CD14-positive monocyte (primary cell): ENCODE data around the gene ZFHX2. TPM values are rescaled to one million over a fixed set of nuclear protein-coding genes. Genes with fewer than 3 reads are reported as not detected.

Experiments
- DNase-seq, 3 donors: peaks; one replicate each; pipeline ENCODE4 v3.0.0-alpha.2; 2011 to 2022
- H2AFZ ChIP-seq: 2 replicates; pipeline ENCODE4 v1.6.0; 2012; ENCODE audit warnings: mild to moderate bottlenecking, low read depth, low read length, inconsistent platforms; ENCODE audit not compliant: insufficient read depth, poor library complexity, severe bottlenecking
- H3K27ac ChIP-seq, 2 donors: 1 replicate in 1 of 2; 2 replicates in 1 of 2; pipeline ENCODE4 v1.5.1; 2012 to 2013; ENCODE audit warnings: low read length in 2 of 2, control low read depth in 1 of 2, inconsistent platforms in 1 of 2, low read depth in 1 of 2, mild to moderate bottlenecking in 1 of 2
- H3K27me3 ChIP-seq, 2 donors: one replicate each; pipeline versions ENCODE4 v1.6.0 to v1.6.1; 2011 to 2013; ENCODE audit warnings: low read length in 2 of 2; ENCODE audit not compliant: control insufficient read depth in 2 of 2, insufficient read depth in 2 of 2
- H3K36me3 ChIP-seq, 2 donors: replicated peaks in 1 of 2; 1 replicate in 1 of 2; 2 replicates in 1 of 2; pipeline versions ENCODE4 v1.5.1 to v1.6.1; 2012 to 2013; ENCODE audit warnings: low read length in 2 of 2, control low read depth in 1 of 2, inconsistent platforms in 1 of 2, mild to moderate bottlenecking in 1 of 2; ENCODE audit not compliant: insufficient read depth in 2 of 2, control insufficient read depth in 1 of 2
- H3K4me1 ChIP-seq, 2 donors: 1 replicate in 1 of 2; 2 replicates in 1 of 2; pipeline versions ENCODE4 v1.5.1 to v1.6.1; 2012 to 2013; ENCODE audit warnings: low read length in 2 of 2, control low read depth in 1 of 2, inconsistent platforms in 1 of 2, mild to moderate bottlenecking in 1 of 2, moderate library complexity in 1 of 2; ENCODE audit not compliant: insufficient read depth in 2 of 2, control insufficient read depth in 1 of 2
- H3K4me2 ChIP-seq: replicated peaks from 2 replicates; pipeline ENCODE3; 2012; ENCODE audit warnings: low read length, moderate library complexity, mild to moderate bottlenecking; ENCODE audit not compliant: poor library complexity, severe bottlenecking; ENCODE audit errors: extremely low read depth
- H3K4me3 ChIP-seq, 3 experiments: fragments of 200-600 bp in 1 of 3; sonication (generic) in 1 of 3; replicated peaks in 1 of 3; 1 replicate in 2 of 3; 2 replicates in 1 of 3; pipeline ENCODE4 v1.5.1; 2011 to 2013; ENCODE audit warnings: low read length in 3 of 3, mild to moderate bottlenecking in 3 of 3, control low read depth in 2 of 3, low read depth in 2 of 3, inconsistent platforms in 1 of 3, moderate library complexity in 1 of 3
- H3K79me2 ChIP-seq: 2 replicates; pipeline ENCODE4 v1.6.0; 2012; ENCODE audit warnings: mild to moderate bottlenecking, control low read depth, inconsistent platforms, low read length, moderate library complexity; ENCODE audit not compliant: insufficient read depth
- H3K9ac ChIP-seq: 2 replicates; pipeline ENCODE4 v1.6.0; 2017; ENCODE audit warnings: low read length, mild to moderate bottlenecking; ENCODE audit not compliant: insufficient read depth, poor library complexity, severe bottlenecking
- H3K9me3 ChIP-seq, 2 donors: replicated peaks in 1 of 2; 1 replicate in 1 of 2; 2 replicates in 1 of 2; pipeline versions ENCODE4 v1.5.1 to v1.6.1; 2012 to 2013; ENCODE audit warnings: low read length in 2 of 2, control low read depth in 1 of 2; ENCODE audit not compliant: control insufficient read depth in 1 of 2, insufficient read depth in 1 of 2
- H4K20me1 ChIP-seq: 2 replicates; pipeline ENCODE4 v1.6.0; 2012; ENCODE audit warnings: mild to moderate bottlenecking, low read length, control low read depth, moderate library complexity; ENCODE audit not compliant: insufficient read depth
- H3K27ac Mint-ChIP-seq, 7 donors: one replicate each; pipeline ENCODE4 v1.8.0; 2020; ENCODE audit warnings: mild to moderate bottlenecking in 7 of 7, mixed read lengths in 7 of 7, moderate library complexity in 6 of 7, inconsistent platforms in 2 of 7
- H3K27me3 Mint-ChIP-seq, 3 donors: one replicate each; pipeline ENCODE4 v1.8.0; 2021 to 2022; ENCODE audit warnings: low read depth in 3 of 3, mild to moderate bottlenecking in 3 of 3, mixed read lengths in 3 of 3, moderate library complexity in 3 of 3, inconsistent platforms in 1 of 3
- H3K36me3 Mint-ChIP-seq, 2 donors: one replicate each; pipeline ENCODE4 v1.8.0; 2020; ENCODE audit warnings: mixed read lengths in 2 of 2, inconsistent platforms in 1 of 2, mild to moderate bottlenecking in 1 of 2
- H3K4me1 Mint-ChIP-seq: one replicate; pipeline ENCODE4 v1.8.0; 2020; ENCODE audit warnings: mild to moderate bottlenecking, mixed read lengths
- H3K4me3 Mint-ChIP-seq, 2 donors: one replicate each; pipeline ENCODE4 v1.8.0; 2020; ENCODE audit warnings: mild to moderate bottlenecking in 2 of 2, mixed read lengths in 2 of 2, moderate library complexity in 1 of 2
- H3K9me3 Mint-ChIP-seq, 7 donors: one replicate each; pipeline ENCODE4 v1.8.0; 2020 to 2022; ENCODE audit warnings: mixed read lengths in 7 of 7, mild to moderate bottlenecking in 6 of 7, moderate library complexity in 6 of 7, inconsistent platforms in 2 of 7
- WGBS: methylation state at CpG from one replicate; pipeline ENCODE4 v1.1.5; 2013; ENCODE audit warnings: missing lambda C conversion rate; ENCODE audit not compliant: insufficient coverage; 5-methylcytosine and 5-hydroxymethylcytosine counted together
- intact Hi-C, 2 donors: fragments of 100-400 bp; cut with micrococcal nuclease; formaldehyde crosslinking; loops; one replicate each; pipeline versions ENCODE4 v1.15.0 to v1.15.1; 2023
- polyA plus RNA-seq, 3 donors: library from polyadenylated mRNA; depleted of rRNA in 1 of 3; unstranded in 2 of 3; stranded (reverse) in 1 of 3; fragments of 300-500 nt in 2 of 3; fragments of >200 nt in 1 of 3; fragmentation: Illumina TruSeq in 2 of 3; gene quantifications; 1 replicate in 2 of 3; 2 replicates in 1 of 3; pipeline ENCODE4 v1.2.3, GENCODE V29; 2012 to 2021
- TF ChIP-seq, protein P1 (sequence below): fragments of 200-600 bp; IDR thresholded peaks from one replicate; pipeline ENCODE4 v1.8.0; 2022; ENCODE audit warnings: antibody characterized with exemption, mild to moderate bottlenecking

ZFHX2 gene
- polyA plus RNA-seq, 3 donors = 0.01 to 0.07 TPM; not detected in 1

DNA sequence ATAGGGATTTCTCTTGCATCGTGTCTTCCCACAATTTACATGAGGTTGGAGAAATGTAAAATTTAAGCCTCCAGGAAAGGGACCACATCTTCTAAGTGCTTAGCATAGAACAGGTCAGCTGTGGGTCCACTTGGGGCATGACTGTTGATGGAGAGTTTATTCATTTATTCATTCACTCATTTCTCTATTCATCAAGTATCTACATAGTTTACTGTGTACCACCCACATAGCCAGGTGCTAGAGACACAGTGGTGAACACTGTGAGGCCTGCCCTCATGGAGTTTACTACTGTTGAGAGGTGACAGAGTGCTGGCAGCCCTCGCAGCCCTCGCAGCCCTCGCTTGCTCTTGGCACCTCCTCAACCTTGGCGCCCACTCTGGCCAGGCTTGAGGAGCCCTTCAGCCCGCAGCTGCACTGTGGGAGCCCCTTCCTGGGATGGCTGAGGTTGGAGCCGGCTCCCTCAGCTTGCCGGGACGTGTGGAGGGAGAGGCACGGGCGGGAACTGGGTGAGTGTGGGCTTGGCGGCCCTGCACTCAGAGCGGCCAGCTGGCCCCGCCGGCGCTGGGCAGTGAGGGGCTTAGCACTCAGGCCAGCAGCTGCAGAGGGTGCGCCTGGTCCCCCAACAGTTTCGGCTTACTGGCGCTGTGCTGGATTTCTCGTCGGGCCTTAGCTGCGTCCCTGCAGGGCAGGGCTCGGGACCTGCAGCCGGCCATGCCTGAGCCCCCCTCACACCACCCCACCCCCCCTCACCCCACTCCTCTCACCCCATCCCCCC is 28.8 kb upstream of the ZFHX2 start:
- no peak overlapping the region for H3K9ac ChIP-seq
- no peak overlapping the region for H3K4me2 ChIP-seq
- DNase-seq = no peak
- H3K79me2 ChIP-seq = no peaks in the 10 kb centered on the region
- H4K20me1 ChIP-seq = no peaks in the 10 kb centered on the region
- no peak overlapping the region for H3K4me3 ChIP-seq
- 95% methylated on average over 15 of the region's 24 CpGs for WGBS
- peaks cover 36 to 45% of the 10 kb centered on the region in 2 donors for H3K27me3 ChIP-seq
- Mint-ChIP-seq H3K9me3 (peaks cover 0 to 15% (median 8%) of the 10 kb centered on the region in 7 donors), H3K36me3 (peaks cover 1 to 4% of the 10 kb centered on the region in 2 donors), H3K27ac (peak overlapping the region in 1 of 7 donors; percentile 2), H3K4me1 (peaks cover 10% of the 10 kb centered on the region), H3K27me3 (peaks cover 42 to 63% (median 62%) of the 10 kb centered on the region in 3 donors), H3K4me3 (no peak overlapping the region)
- no peak overlapping the region for H3K27ac ChIP-seq
- peaks cover 10 to 18% of the 10 kb centered on the region in 2 donors for H3K4me1 ChIP-seq
- intact Hi-C loops = no loop called here
- peaks cover 0 to 6% of the 10 kb centered on the region in 2 donors for H3K9me3 ChIP-seq
- no peak overlapping the region for H2AFZ ChIP-seq
- TF ChIP-seq, protein P1, sequence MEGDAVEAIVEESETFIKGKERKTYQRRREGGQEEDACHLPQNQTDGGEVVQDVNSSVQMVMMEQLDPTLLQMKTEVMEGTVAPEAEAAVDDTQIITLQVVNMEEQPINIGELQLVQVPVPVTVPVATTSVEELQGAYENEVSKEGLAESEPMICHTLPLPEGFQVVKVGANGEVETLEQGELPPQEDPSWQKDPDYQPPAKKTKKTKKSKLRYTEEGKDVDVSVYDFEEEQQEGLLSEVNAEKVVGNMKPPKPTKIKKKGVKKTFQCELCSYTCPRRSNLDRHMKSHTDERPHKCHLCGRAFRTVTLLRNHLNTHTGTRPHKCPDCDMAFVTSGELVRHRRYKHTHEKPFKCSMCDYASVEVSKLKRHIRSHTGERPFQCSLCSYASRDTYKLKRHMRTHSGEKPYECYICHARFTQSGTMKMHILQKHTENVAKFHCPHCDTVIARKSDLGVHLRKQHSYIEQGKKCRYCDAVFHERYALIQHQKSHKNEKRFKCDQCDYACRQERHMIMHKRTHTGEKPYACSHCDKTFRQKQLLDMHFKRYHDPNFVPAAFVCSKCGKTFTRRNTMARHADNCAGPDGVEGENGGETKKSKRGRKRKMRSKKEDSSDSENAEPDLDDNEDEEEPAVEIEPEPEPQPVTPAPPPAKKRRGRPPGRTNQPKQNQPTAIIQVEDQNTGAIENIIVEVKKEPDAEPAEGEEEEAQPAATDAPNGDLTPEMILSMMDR = no peak
- H3K36me3 ChIP-seq = no peaks in the 10 kb centered on the region

DNA sequence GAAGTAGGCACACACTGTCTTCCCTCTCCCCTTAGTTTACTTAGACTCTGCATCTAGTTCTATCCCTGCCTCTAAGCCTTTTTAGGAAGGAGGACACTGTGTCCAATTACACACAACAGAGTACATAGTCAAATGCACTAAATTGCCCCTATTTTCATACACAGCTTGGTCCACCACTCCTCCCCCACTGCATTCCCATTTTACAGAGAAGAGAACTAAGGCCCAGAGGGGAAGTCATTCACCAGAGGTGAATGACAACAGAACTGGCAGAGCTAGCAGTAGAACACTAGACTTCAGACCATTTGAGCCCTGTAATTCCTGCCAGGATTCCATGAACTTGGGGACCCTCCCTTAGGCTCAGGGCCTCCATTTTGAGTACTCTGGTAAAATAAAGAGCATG is 28.2 kb upstream of the ZFHX2 start:
- intact Hi-C loops = no loop called here
- Histone ChIP-seq H3K36me3 (no peaks in the 10 kb centered on the region), H3K9me3 (peaks cover 0 to 6% of the 10 kb centered on the region in 2 donors), H3K4me1 (peaks cover 10 to 18% of the 10 kb centered on the region in 2 donors), H3K27ac (no peak overlapping the region), H2AFZ (no peak overlapping the region), H3K9ac (no peak overlapping the region), H3K4me3 (no peak overlapping the region), H3K27me3 (peaks cover 37 to 51% of the 10 kb centered on the region in 2 donors), H3K79me2 (no peaks in the 10 kb centered on the region), H3K4me2 (no peak overlapping the region), H4K20me1 (no peaks in the 10 kb centered on the region)
- Mint-ChIP-seq H3K9me3 (peaks cover 0 to 18% (median 10%) of the 10 kb centered on the region in 7 donors), H3K27me3 (peaks cover 47 to 69% (median 67%) of the 10 kb centered on the region in 3 donors), H3K4me3 (peak overlapping the region in 1 of 2 donors; percentile 67), H3K4me1 (peaks cover 10% of the 10 kb centered on the region), H3K36me3 (peaks cover 3 to 7% of the 10 kb centered on the region in 2 donors), H3K27ac (peak overlapping the region in 1 of 7 donors; percentile 2)
- DNase-seq = no peak
- TF ChIP-seq, protein P1 = no peak
